ENCODE results near the gene RTN4IP1.
"Not testable (repeated sequence)": the region's sequence is repeated elsewhere in the genome, so short reads cannot be mapped to it uniquely, and the experiment has no call there.

The RTN4IP1 gene

GRCh38 chr6:106599440-106599839, 29.9 kb downstream of the RTN4IP1 start:
- Histone ChIP-seq H3K4me2 (ENCODE audit: low read depth, low read length) (no peak overlapping the region), H3K9me2 (replicated peaks; ENCODE audit: insufficient read depth, low read length) (no peaks in the 10 kb centered on the region)

DNA sequence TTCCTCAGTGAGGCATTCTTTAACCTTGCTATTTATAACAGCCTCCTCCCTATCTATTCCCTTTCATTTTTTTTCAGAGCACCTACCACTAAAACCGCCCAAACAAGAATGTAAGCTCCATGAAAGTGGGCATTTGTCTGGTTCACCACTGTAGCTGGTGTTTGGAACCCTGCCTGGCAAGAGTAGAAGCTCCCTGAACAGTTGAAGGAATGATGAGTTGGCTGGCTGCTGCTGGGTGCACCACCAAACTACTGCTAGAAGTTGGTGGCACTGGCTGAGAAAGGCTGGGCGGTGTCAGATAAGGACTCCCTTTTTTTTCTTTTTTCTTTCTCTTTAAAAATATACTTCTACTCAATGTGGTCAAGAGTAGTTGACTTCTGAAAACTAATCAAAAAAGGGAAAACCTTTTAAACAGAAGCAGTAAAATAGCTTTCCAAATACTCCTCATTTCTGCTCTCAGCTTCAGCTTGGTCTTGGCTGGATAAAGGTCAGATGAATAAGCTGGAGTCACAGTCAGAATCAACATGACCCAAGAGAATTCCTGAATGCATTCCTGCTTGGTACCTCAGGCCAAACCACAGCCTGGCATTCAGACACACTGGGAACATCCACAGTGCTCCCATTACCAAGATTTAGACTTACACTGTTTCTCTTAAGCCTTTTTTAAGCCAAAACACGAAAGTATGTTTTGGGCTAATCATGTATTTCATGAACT, 38.0 kb downstream of the RTN4IP1 start:
- TF ChIP-seq EZH2phosphoT487 (IDR thresholded peaks at IDR 0.05; ENCODE audit: low read length) (no peak), EZH2 (optimal IDR thresholded peaks at IDR 0.05; ENCODE audit: low read depth, low read length) (no peak)
- TF ChIP-seq, protein P1, sequence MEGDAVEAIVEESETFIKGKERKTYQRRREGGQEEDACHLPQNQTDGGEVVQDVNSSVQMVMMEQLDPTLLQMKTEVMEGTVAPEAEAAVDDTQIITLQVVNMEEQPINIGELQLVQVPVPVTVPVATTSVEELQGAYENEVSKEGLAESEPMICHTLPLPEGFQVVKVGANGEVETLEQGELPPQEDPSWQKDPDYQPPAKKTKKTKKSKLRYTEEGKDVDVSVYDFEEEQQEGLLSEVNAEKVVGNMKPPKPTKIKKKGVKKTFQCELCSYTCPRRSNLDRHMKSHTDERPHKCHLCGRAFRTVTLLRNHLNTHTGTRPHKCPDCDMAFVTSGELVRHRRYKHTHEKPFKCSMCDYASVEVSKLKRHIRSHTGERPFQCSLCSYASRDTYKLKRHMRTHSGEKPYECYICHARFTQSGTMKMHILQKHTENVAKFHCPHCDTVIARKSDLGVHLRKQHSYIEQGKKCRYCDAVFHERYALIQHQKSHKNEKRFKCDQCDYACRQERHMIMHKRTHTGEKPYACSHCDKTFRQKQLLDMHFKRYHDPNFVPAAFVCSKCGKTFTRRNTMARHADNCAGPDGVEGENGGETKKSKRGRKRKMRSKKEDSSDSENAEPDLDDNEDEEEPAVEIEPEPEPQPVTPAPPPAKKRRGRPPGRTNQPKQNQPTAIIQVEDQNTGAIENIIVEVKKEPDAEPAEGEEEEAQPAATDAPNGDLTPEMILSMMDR (IDR thresholded peaks at IDR 0.05; ENCODE audit: low read length), result no peak
- H3K9ac ChIP-seq (ENCODE audit: low read length), result no peak overlapping the region
- no peak overlapping the region for H3K4me3 ChIP-seq (ENCODE audit: low read length)
- no peaks in the 10 kb centered on the region for H3K79me2 ChIP-seq (ENCODE audit: low read length)
- H3K9me3 ChIP-seq (replicated peaks; ENCODE audit: insufficient read depth, low read length), result no peaks in the 10 kb centered on the region
- H2AFZ ChIP-seq (ENCODE audit: low read length), result no peak overlapping the region
- no peaks in the 10 kb centered on the region for H3K27me3 ChIP-seq (replicated peaks; ENCODE audit: insufficient read depth, low read length)
- H3K4me1 ChIP-seq (ENCODE audit: low read length), result no peaks in the 10 kb centered on the region
- H4K20me1 ChIP-seq (ENCODE audit: insufficient read depth, low read length), result no peaks in the 10 kb centered on the region
- no peak for DNase-seq
- H3K9me2 ChIP-seq (replicated peaks; ENCODE audit: insufficient read depth, low read length), result no peaks in the 10 kb centered on the region
- H3K27ac ChIP-seq (ENCODE audit: low read length), result no peak overlapping the region
- no peaks in the 10 kb centered on the region for H3F3A ChIP-seq (ENCODE audit: insufficient read depth, low read length)
- H3K36me3 ChIP-seq (replicated peaks; ENCODE audit: insufficient read depth, low read length), result no peaks in the 10 kb centered on the region
- H3K4me2 ChIP-seq (ENCODE audit: low read depth, low read length), result no peak overlapping the region

More at GRCh38 chr6:106599440-106599839, 29.9 kb downstream of the RTN4IP1 start:
- Histone ChIP-seq H3K79me2 (ENCODE audit: low read length) (no peaks in the 10 kb centered on the region), H3K9me3 (replicated peaks; ENCODE audit: insufficient read depth, low read length) (no peaks in the 10 kb centered on the region), H3K36me3 (replicated peaks; ENCODE audit: insufficient read depth, low read length) (no peaks in the 10 kb centered on the region), H2AFZ (ENCODE audit: low read length) (no peak overlapping the region), H3K4me1 (ENCODE audit: low read length) (no peaks in the 10 kb centered on the region), H3K4me3 (ENCODE audit: low read length) (no peak overlapping the region), H3F3A (ENCODE audit: insufficient read depth, low read length) (no peaks in the 10 kb centered on the region), H3K27me3 (replicated peaks; ENCODE audit: insufficient read depth, low read length) (no peaks in the 10 kb centered on the region), H4K20me1 (ENCODE audit: insufficient read depth, low read length) (no peaks in the 10 kb centered on the region), H3K9ac (ENCODE audit: low read length) (no peak overlapping the region), H3K27ac (ENCODE audit: low read length) (no peak overlapping the region)
- no peak for DNase-seq
- TF ChIP-seq, protein P1 (IDR thresholded peaks at IDR 0.05; ENCODE audit: low read length), result no peak
- TF ChIP-seq EZH2phosphoT487 (IDR thresholded peaks at IDR 0.05; ENCODE audit: low read length), result no peak
- no peak for TF ChIP-seq EZH2 (optimal IDR thresholded peaks at IDR 0.05; ENCODE audit: low read depth, low read length)

- not testable (repeated sequence) for H3K9me3 ChIP-seq (replicated peaks; ENCODE audit: insufficient read depth, low read length); H3K36me3 ChIP-seq (replicated peaks; ENCODE audit: insufficient read depth, low read length); H3K4me3 ChIP-seq (ENCODE audit: low read length); H3K79me2 ChIP-seq (ENCODE audit: low read length); H3K4me1 ChIP-seq (ENCODE audit: low read length); H3K4me2 ChIP-seq (ENCODE audit: low read depth, low read length); H3K27me3 ChIP-seq (replicated peaks; ENCODE audit: insufficient read depth, low read length); H3F3A ChIP-seq (ENCODE audit: insufficient read depth, low read length); H3K9me2 ChIP-seq (replicated peaks; ENCODE audit: insufficient read depth, low read length); H3K27ac ChIP-seq (ENCODE audit: low read length); H2AFZ ChIP-seq (ENCODE audit: low read length); H4K20me1 ChIP-seq (ENCODE audit: insufficient read depth, low read length); H3K9ac ChIP-seq (ENCODE audit: low read length); DNase-seq
Measured at GRCh38 chr6:106588937-106589336, 40.4 kb downstream of the RTN4IP1 start.

DNA sequence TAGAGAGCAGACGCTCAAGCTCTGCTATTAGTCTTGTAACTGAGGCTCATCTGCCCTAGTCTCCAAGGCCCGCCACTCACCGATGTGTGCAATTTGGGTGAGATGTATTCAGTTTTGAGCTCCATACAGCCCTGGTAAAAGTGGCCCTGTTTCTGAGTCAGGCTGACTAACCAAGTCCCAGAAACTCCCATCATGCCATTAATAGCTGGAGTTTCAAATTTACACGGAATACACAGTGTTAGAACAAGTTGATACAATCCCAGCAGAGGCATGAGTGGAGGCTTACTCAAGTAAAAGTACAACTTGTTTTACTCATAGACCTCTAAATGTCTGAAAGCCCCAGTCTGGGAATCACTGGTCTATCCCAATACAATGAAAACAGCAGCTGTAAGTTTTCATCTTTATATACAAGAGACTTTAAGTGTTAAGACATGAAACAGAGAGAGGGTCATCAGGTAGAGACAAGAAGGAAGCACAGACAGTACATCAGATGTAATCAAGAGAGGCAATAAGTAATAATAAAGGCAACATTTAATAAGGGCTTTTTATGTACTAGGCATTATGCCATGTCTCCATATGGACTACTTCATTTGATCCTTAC, 42.4 kb downstream of the RTN4IP1 start:
- no peak for DNase-seq
- H3K27me3 ChIP-seq (replicated peaks; ENCODE audit: insufficient read depth, low read length), result no peaks in the 10 kb centered on the region
- H3K27ac ChIP-seq (ENCODE audit: low read length), result no peak overlapping the region
- no peaks in the 10 kb centered on the region for H3K4me1 ChIP-seq (ENCODE audit: low read length)
- H3K9me2 ChIP-seq (replicated peaks; ENCODE audit: insufficient read depth, low read length), result no peaks in the 10 kb centered on the region
- H2AFZ ChIP-seq (ENCODE audit: low read length), result no peak overlapping the region
- no peaks in the 10 kb centered on the region for H3K36me3 ChIP-seq (replicated peaks; ENCODE audit: insufficient read depth, low read length)
- H3K4me3 ChIP-seq (ENCODE audit: low read length), result no peak overlapping the region
- TF ChIP-seq, protein P1 (IDR thresholded peaks at IDR 0.05; ENCODE audit: low read length), result no peak
- TF ChIP-seq EZH2 (optimal IDR thresholded peaks at IDR 0.05; ENCODE audit: low read depth, low read length) (no peak), EZH2phosphoT487 (IDR thresholded peaks at IDR 0.05; ENCODE audit: low read length) (no peak)
- no peaks in the 10 kb centered on the region for H3F3A ChIP-seq (ENCODE audit: insufficient read depth, low read length)
- H3K79me2 ChIP-seq (ENCODE audit: low read length), result no peaks in the 10 kb centered on the region
- no peak overlapping the region for H3K4me2 ChIP-seq (ENCODE audit: low read depth, low read length)
- no peaks in the 10 kb centered on the region for H4K20me1 ChIP-seq (ENCODE audit: insufficient read depth, low read length)
- no peaks in the 10 kb centered on the region for H3K9me3 ChIP-seq (replicated peaks; ENCODE audit: insufficient read depth, low read length)
- no peak overlapping the region for H3K9ac ChIP-seq (ENCODE audit: low read length)

All from MM.1S (cell line).